ENCODE measurements around the gene PDS5B. TPM values are rescaled to one million over a fixed set of nuclear protein-coding genes. Genes with fewer than 3 reads are reported as not detected.

PDS5B gene
- total and polyA plus RNA-seq, 2 of the 8 experiments (the other 6 are each of a cell fraction or from before 2014, with no cell fraction given): 5.5 to 54.6 TPM

DNA sequence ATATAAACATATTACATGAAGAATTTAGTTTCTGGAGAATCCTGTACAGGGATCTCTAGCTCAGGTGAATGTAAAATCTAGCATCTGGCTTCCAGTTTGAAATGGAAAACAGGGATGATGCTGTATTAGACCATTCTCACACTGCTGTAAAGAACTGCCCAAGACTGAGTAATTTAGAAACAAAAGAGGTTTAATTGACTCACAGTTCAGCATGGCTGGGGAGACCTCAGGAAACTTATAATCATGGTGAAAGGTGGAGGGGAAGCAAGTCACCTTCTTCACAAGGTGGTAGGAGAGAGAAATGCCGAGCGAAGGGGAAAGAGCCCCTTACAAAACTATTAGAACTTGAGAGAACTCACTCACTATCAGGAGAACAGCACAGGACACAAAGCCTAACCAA, 30.6 kb upstream of the PDS5B start:
- Histone ChIP-seq H3K79me2 (ENCODE audit: control insufficient read depth in 1 of 2, insufficient read depth in 2 of 2, low read length in 2 of 2) (no peaks in the 10 kb centered on the region), H4K91ac (replicated peaks; ENCODE audit: insufficient read length, low read length) (no peak overlapping the region), H3K4me1 (replicated peaks in 1 of 4; ENCODE audit: control insufficient read depth in 3 of 4, insufficient read depth in 4 of 4, low read length in 3 of 4) (no peaks in the 10 kb centered on the region), H3K36me3 (ENCODE audit: control insufficient read depth in 2 of 4, insufficient read depth in 4 of 4, low read length in 3 of 4) (no peaks in the 10 kb centered on the region), H3K23ac (ENCODE audit: insufficient read length) (no peak overlapping the region), H4K20me1 (replicated peaks in 1 of 2; ENCODE audit: control insufficient read depth in 1 of 2, insufficient read depth in 2 of 2, low read length in 2 of 2) (no peaks in the 10 kb centered on the region), H2BK15ac (ENCODE audit: low read length) (no peak overlapping the region), H3K4me3 (ENCODE audit: extremely low read depth in 1 of 4, insufficient read depth in 2 of 4, low read depth in 3 of 4, low read length in 4 of 4) (no peak overlapping the region), H3K27me3 (replicated peaks in 1 of 4; ENCODE audit: control insufficient read depth in 3 of 4, extremely low read depth in 1 of 4, insufficient read depth in 3 of 4, low read length in 3 of 4) (no peaks in the 10 kb centered on the region), H4K8ac (ENCODE audit: extremely low read depth, insufficient read depth, low read length) (no peak overlapping the region), H3K4me2 (ENCODE audit: insufficient read depth in 1 of 2, low read depth in 2 of 2, low read length in 2 of 2) (no peak overlapping the region), H3K27ac (ENCODE audit: low read depth, low read length) (no peak overlapping the region), H2AFZ (ENCODE audit: low read length) (no peak overlapping the region), H2BK20ac (ENCODE audit: low read length) (no peak overlapping the region), H3K56ac (replicated peaks; ENCODE audit: insufficient read length, low read depth, low read length) (no peak overlapping the region), H3K4ac (replicated peaks; ENCODE audit: insufficient read length, low read depth, low read length) (no peak overlapping the region), H3K23me2 (ENCODE audit: low read depth, low read length) (peaks cover 2% of the 10 kb centered on the region; the same call in 1 of the 2 replicates), H4K5ac (ENCODE audit: insufficient read length, low read depth, low read length) (no peak overlapping the region), H3K9me3 (ENCODE audit: insufficient read depth in 2 of 2, low read depth in 1 of 2, low read length in 1 of 2) (peaks cover 0 to under 1% of the 10 kb centered on the region in 2 experiments; a peak in 1 of 4 replicates), H3K9ac (replicated peaks in 1 of 4; ENCODE audit: extremely low read depth in 1 of 4, low read depth in 3 of 4, low read length in 3 of 4) (no peak overlapping the region), H2BK12ac (ENCODE audit: low read depth, low read length) (no peak overlapping the region), H2AK5ac (ENCODE audit: low read depth, low read length) (no peak overlapping the region), H2BK120ac (replicated peaks; ENCODE audit: low read depth, low read length) (no peak overlapping the region), H3K14ac (ENCODE audit: insufficient read length) (no peak overlapping the region), H2BK5ac (ENCODE audit: low read depth, low read length) (no peak overlapping the region), H3K79me1 (ENCODE audit: low read depth, low read length) (no peaks in the 10 kb centered on the region), H3K18ac (ENCODE audit: extremely low read depth, low read length) (no peak overlapping the region)
- DNase-seq (ENCODE audit: low read depth in 1 of 2, low spot score in 2 of 2) (no peak), FAIRE-seq (no peak)
- CTCF ChIA-PET (ENCODE audit: partially characterized antibody): interaction anchor here (1.1 to 1.2 kb wide), 2 partner anchors 15 to 26 kb away, joined by 3 read pairs; no protein-coding TSS in a partner anchor
- POLR2A ChIA-PET (ENCODE audit: partially characterized antibody): interaction anchor here (1.4 kb wide), 1 partner anchor 18 kb away, joined by 4 read pairs; no protein-coding TSS in a partner anchor
- 93% methylated on average over 2 of the region's 2 CpGs; no CpG with 5 or more reads in 1 of the 2 experiments for WGBS, 2 experiments (ENCODE audit: extremely low coverage in 1 of 2, insufficient coverage in 1 of 2, insufficient read length in 1 of 2, insufficient replicate concordance in 2 of 2, low coverage in 1 of 2, low lambda C conversion rate in 2 of 2, missing lambda C conversion rate in 1 of 2)
- TF ChIP-seq HDAC2 (IDR thresholded peaks at IDR 0.05; ENCODE audit: borderline replicate concordance in 1 of 2, low read depth in 2 of 2, low read length in 2 of 2) (no peak), MAFK (IDR thresholded peaks at IDR 0.05; ENCODE audit: low read depth, low read length) (no peak), HDAC6 (IDR thresholded peaks at IDR 0.05; ENCODE audit: low read depth, low read length) (no peak), NANOG (IDR thresholded peaks at IDR 0.05; ENCODE audit: insufficient read depth, low read depth, low read length, poor library complexity, severe bottlenecking) (no peak), CTBP2 (IDR thresholded peaks at IDR 0.05; ENCODE audit: borderline replicate concordance, insufficient read depth, insufficient read length, low read length) (no peak), SRF (IDR thresholded peaks at IDR 0.05; ENCODE audit: low read depth, low read length) (no peak), TAF7 (optimal IDR thresholded peaks at IDR 0.05; ENCODE audit: borderline replicate concordance, low read depth, low read length) (no peak), SP4 (IDR thresholded peaks at IDR 0.05; ENCODE audit: low read length) (no peak), SIN3A (conservative IDR thresholded peaks at IDR 0.05 in 1 of 2, IDR thresholded peaks at IDR 0.05 in 1 of 2; ENCODE audit: low read depth in 1 of 2, low read length in 2 of 2) (no peak), TBP (IDR thresholded peaks at IDR 0.05; ENCODE audit: low read depth, low read length) (no peak), CHD2 (IDR thresholded peaks at IDR 0.05; ENCODE audit: low read length) (no peak), TAF1 (IDR thresholded peaks at IDR 0.05; ENCODE audit: low read depth, low read length) (no peak)
- TF ChIP-seq, protein P1, sequence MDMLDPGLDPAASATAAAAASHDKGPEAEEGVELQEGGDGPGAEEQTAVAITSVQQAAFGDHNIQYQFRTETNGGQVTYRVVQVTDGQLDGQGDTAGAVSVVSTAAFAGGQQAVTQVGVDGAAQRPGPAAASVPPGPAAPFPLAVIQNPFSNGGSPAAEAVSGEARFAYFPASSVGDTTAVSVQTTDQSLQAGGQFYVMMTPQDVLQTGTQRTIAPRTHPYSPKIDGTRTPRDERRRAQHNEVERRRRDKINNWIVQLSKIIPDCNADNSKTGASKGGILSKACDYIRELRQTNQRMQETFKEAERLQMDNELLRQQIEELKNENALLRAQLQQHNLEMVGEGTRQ (IDR thresholded peaks at IDR 0.05; ENCODE audit: low read length): no peak

All from H1 (cell line).